ENCODE measurements around the gene ZNF573. TPM values are rescaled to one million over a fixed set of nuclear protein-coding genes. Genes with fewer than 3 reads are reported as not detected.

The ZNF573 gene
- total RNA-seq, 1 donor from 2014 or later = 12.5 TPM

- H3K4me3 Mint-ChIP-seq = no peak overlapping the region
- no peaks in the 10 kb centered on the region for H3K27me3 Mint-ChIP-seq
- no peak for TF ChIP-seq CTCF (conservative IDR thresholded peaks at IDR 0.05)
- peaks cover 13% of the 10 kb centered on the region for H3K4me1 Mint-ChIP-seq (ENCODE audit: unreplicated experiment)
- H3K9me3 Mint-ChIP-seq = no peaks in the 10 kb centered on the region
- peaks cover 38% of the 10 kb centered on the region for H3K36me3 Mint-ChIP-seq
- no peak overlapping the region for H3K27ac Mint-ChIP-seq
- no peak for DNase-seq (ENCODE audit: extremely low spot score, unreplicated experiment)
Observed at GRCh38 chr19:37716140-37716539, 63.2 kb downstream of the ZNF573 start.

- Mint-ChIP-seq H3K27me3 (no peaks in the 10 kb centered on the region), H3K9me3 (no peaks in the 10 kb centered on the region), H3K36me3 (peaks cover 51% of the 10 kb centered on the region), H3K27ac (no peak overlapping the region), H3K4me3 (no peak overlapping the region), H3K4me1 (ENCODE audit: unreplicated experiment) (no peaks in the 10 kb centered on the region)
- no peak for DNase-seq (ENCODE audit: extremely low spot score, unreplicated experiment)
- no peak for TF ChIP-seq CTCF (conservative IDR thresholded peaks at IDR 0.05)
Observed at GRCh38 chr19:37706052-37706605, 73.3 kb downstream of the ZNF573 start.

GRCh38 chr19:37699057-37699456 is 80.3 kb downstream of the ZNF573 start:
- peaks cover 10% of the 10 kb centered on the region for H3K9me3 Mint-ChIP-seq
- no peak overlapping the region for H3K4me3 Mint-ChIP-seq
- peaks cover 54% of the 10 kb centered on the region for H3K36me3 Mint-ChIP-seq
- DNase-seq (ENCODE audit: extremely low spot score, unreplicated experiment) = no peak
- H3K27me3 Mint-ChIP-seq = no peaks in the 10 kb centered on the region
- no peak overlapping the region for H3K27ac Mint-ChIP-seq
- H3K4me1 Mint-ChIP-seq (ENCODE audit: unreplicated experiment) = no peaks in the 10 kb centered on the region
- no peak for TF ChIP-seq CTCF (conservative IDR thresholded peaks at IDR 0.05)

GRCh38 chr19:37698216-37698615 is 81.2 kb downstream of the ZNF573 start:
- DNase-seq (ENCODE audit: extremely low spot score, unreplicated experiment) = no peak
- no peaks in the 10 kb centered on the region for H3K27me3 Mint-ChIP-seq
- no peak for TF ChIP-seq CTCF (conservative IDR thresholded peaks at IDR 0.05)
- H3K36me3 Mint-ChIP-seq = peaks cover 48% of the 10 kb centered on the region
- H3K27ac Mint-ChIP-seq = no peak overlapping the region
- no peak overlapping the region for H3K4me3 Mint-ChIP-seq
- H3K4me1 Mint-ChIP-seq (ENCODE audit: unreplicated experiment) = no peaks in the 10 kb centered on the region
- H3K9me3 Mint-ChIP-seq = peaks cover 10% of the 10 kb centered on the region

- Mint-ChIP-seq H3K27me3 (no peaks in the 10 kb centered on the region), H3K27ac (no peak overlapping the region), H3K4me1 (ENCODE audit: unreplicated experiment) (peaks cover 11% of the 10 kb centered on the region), H3K4me3 (no peak overlapping the region), H3K9me3 (peaks cover 10% of the 10 kb centered on the region), H3K36me3 (peaks cover 34% of the 10 kb centered on the region)
- TF ChIP-seq CTCF (conservative IDR thresholded peaks at IDR 0.05) = no peak
- no peak for DNase-seq (ENCODE audit: extremely low spot score, unreplicated experiment)
Observed at GRCh38 chr19:37695144-37695899, 84.1 kb downstream of the ZNF573 start.
